ENCODE data around the gene MAPRE2. TPM values are rescaled to one million over a fixed set of nuclear protein-coding genes. Genes with fewer than 3 reads are reported as not detected.
A peak's percentile ranks its signal among the peaks of the same experiment; 100 is the strongest.
"Not testable (repeated sequence)": the region's sequence is repeated elsewhere in the genome, so short reads cannot be mapped to it uniquely, and the experiment has no call there.

The MAPRE2 gene
- total RNA-seq, 1 donor from 2014 or later: 9.4 TPM

DNA sequence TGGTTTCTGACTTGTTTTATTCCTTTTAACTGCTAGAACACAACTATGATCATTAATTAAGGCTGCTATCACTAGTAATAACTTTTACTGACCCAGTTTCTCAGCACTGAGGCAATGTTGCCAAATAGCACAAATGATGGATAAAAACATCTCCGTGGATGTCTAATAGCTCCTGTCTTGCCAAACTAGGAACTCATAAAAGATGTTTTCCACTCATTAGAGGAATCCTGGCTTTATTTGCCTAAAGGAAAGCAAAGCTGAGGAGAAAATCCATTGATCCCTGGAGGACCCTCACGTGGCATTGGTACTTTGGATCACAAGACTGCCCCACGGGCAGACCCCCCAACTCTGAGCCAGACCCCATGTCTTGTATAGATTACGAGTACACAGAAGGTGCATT is 103.5 kb downstream of the MAPRE2 start:
- Histone ChIP-seq H3K27ac (ENCODE audit: low read depth, low read length) (no peak overlapping the region), H3K9me3 (ENCODE audit: control insufficient read depth in 3 of 3, low read length in 3 of 3) (no peaks in the 10 kb centered on the region), H3K4me1 (ENCODE audit: control insufficient read depth in 3 of 3, insufficient read depth in 3 of 3, low read length in 3 of 3) (peaks cover 3 to 13% (median 7%) of the 10 kb centered on the region in 3 donors)

DNA sequence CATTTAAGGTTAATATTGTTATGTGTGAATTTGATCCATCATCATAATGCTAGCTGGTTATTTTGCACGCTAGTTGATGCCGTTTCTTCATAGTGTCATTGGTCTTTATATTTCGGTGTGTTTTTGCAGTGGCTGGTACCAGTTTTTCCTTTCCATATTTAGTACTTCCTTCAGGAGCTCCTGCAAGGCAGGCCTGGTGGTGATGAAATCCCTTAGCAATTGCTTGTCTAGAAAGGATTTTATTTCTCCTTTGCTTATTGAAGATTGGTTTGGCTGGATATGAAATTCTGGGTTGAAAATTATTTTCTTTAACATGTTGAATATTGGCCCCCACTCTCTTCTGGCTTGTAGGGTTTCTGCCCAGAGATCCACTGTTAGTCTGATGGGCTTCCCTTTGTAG is 109.0 kb downstream of the MAPRE2 start:
- H3K9ac ChIP-seq (ENCODE audit: low read depth in 1 of 3, low read length in 3 of 3); H3K36me3 ChIP-seq (ENCODE audit: control insufficient read depth in 3 of 3, insufficient read depth in 3 of 3, low read length in 3 of 3); H3K4me3 ChIP-seq (ENCODE audit: low read length in 3 of 3); H3K27me3 ChIP-seq (ENCODE audit: control insufficient read depth in 3 of 3, insufficient read depth in 3 of 3, low read length in 3 of 3); H3K27ac ChIP-seq (ENCODE audit: low read depth, low read length); H3K9me3 ChIP-seq (ENCODE audit: control insufficient read depth in 3 of 3, low read length in 3 of 3); H3K4me1 ChIP-seq (ENCODE audit: control insufficient read depth in 3 of 3, insufficient read depth in 3 of 3, low read length in 3 of 3): not testable (repeated sequence)

More for the DNA sequence above, 103.5 kb downstream of the MAPRE2 start:
- Histone ChIP-seq H3K9ac (ENCODE audit: low read depth in 1 of 3, low read length in 3 of 3) (no peak overlapping the region), H3K4me3 (ENCODE audit: low read length in 3 of 3) (no peak overlapping the region), H3K27me3 (ENCODE audit: control insufficient read depth in 3 of 3, insufficient read depth in 3 of 3, low read length in 3 of 3) (no peaks in the 10 kb centered on the region), H3K36me3 (ENCODE audit: control insufficient read depth in 3 of 3, insufficient read depth in 3 of 3, low read length in 3 of 3) (peaks cover 17 to 21% (median 20%) of the 10 kb centered on the region in 3 donors)

DNA sequence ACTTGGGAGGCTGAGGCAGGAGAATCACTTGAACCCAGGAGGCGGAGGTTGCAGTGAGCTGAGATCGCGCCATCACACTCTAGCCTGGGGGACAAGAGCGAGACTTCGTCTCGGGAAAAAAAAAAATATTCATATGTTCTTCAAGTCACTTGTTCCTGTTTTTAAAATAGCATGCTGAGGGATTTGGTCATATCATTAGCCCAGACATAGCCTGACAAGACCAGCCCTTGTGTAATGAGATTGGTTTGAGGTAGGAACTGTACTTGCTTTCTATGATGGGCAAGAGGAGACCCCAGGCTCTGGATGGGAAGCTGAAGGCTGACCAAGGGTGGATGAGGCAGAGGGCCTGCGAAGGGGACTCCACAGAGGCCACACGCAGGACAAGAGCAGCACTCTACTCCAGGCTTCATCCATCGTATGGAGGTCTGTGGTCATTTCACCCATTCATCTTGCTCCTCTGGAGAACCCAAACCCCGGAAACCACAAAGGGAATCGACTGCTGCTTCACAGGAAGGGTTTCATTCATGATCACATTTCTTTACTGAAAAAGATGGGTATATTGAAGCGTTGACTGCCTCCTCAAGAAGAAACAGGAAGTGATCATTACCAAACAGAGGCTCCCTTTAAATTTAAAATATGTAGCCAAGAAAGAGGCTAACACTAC is 112.5 kb downstream of the MAPRE2 start:
- no peak overlapping the region for H3K4me3 ChIP-seq (ENCODE audit: low read length in 3 of 3)
- H3K27me3 ChIP-seq (ENCODE audit: control insufficient read depth in 3 of 3, insufficient read depth in 3 of 3, low read length in 3 of 3): no peaks in the 10 kb centered on the region
- H3K9me3 ChIP-seq (ENCODE audit: control insufficient read depth in 3 of 3, low read length in 3 of 3): no peaks in the 10 kb centered on the region
- no peak overlapping the region for H3K27ac ChIP-seq (ENCODE audit: low read depth, low read length)
- H3K4me1 ChIP-seq (ENCODE audit: control insufficient read depth in 3 of 3, insufficient read depth in 3 of 3, low read length in 3 of 3): peaks cover 7 to 13% (median 8%) of the 10 kb centered on the region in 3 donors
- H3K36me3 ChIP-seq (ENCODE audit: control insufficient read depth in 3 of 3, insufficient read depth in 3 of 3, low read length in 3 of 3): no peaks in the 10 kb centered on the region
- H3K9ac ChIP-seq (ENCODE audit: low read depth in 1 of 3, low read length in 3 of 3): no peak overlapping the region

DNA sequence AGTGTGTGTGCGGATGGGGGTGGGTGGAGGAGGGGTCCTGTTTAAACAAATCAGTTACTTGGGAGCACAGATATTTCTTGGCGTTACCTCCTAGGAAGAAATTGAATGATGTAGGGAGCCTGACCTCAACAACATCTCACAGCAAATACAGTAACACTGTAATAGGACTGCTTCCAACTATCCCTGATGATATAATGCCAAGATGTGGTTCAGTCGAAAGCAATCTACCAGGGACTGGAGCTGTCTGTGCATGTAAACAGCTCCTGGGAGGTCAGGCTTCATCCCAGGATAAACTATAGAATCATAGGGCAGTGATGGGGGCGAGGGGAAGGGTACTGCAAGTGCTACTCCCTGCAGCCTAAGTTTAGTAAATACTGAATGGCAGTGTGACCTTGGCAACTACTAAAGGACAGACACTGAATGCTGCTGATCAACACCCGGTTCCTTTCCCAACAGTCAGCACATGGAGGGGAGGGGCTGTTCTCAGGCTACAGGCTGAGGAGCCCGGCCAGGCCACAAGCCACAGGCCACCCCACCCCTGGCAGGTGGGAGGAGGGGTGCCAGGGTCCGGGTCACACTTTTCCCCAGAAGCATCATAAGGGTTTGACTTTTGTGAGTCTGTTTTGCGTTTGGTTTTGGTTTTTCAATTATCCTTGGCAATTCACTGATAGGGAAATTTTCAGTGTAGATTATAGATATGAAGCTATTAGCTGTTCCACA is 114.3 kb downstream of the MAPRE2 start:
- H3K9me3 ChIP-seq (ENCODE audit: control insufficient read depth in 3 of 3, low read length in 3 of 3): no peaks in the 10 kb centered on the region
- no peaks in the 10 kb centered on the region for H3K27me3 ChIP-seq (ENCODE audit: control insufficient read depth in 3 of 3, insufficient read depth in 3 of 3, low read length in 3 of 3)
- no peak overlapping the region for H3K27ac ChIP-seq (ENCODE audit: low read depth, low read length)
- no peaks in the 10 kb centered on the region for H3K36me3 ChIP-seq (ENCODE audit: control insufficient read depth in 3 of 3, insufficient read depth in 3 of 3, low read length in 3 of 3)
- H3K4me3 ChIP-seq (ENCODE audit: low read length in 3 of 3): no peak overlapping the region
- peak overlapping the region in 1 of 3 donors; percentile 20 for H3K9ac ChIP-seq (ENCODE audit: low read depth in 1 of 3, low read length in 3 of 3)
- peaks cover 7 to 13% (median 8%) of the 10 kb centered on the region in 3 donors for H3K4me1 ChIP-seq (ENCODE audit: control insufficient read depth in 3 of 3, insufficient read depth in 3 of 3, low read length in 3 of 3)

DNA sequence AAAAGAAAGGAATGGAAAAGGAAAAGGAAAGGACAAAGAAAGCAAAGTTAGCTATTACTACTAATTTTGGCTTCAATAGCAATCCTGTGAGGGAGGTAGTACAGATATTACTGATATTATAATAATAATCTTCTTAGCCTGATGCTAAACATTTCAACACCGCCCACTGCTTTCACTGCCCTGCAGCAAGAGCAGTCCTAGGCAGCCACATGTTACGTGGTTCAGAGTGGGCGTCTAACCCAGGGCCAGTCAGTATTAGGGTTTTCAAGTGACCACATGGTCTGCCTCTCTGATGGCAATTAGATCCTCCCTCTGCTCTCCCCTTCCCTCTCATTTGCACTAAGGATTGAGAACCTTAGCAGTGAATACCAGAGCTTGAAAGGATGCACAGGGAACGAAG is 116.0 kb downstream of the MAPRE2 start:
- Histone ChIP-seq H3K9me3 (ENCODE audit: control insufficient read depth in 3 of 3, low read length in 3 of 3) (no peaks in the 10 kb centered on the region), H3K36me3 (ENCODE audit: control insufficient read depth in 3 of 3, insufficient read depth in 3 of 3, low read length in 3 of 3) (no peaks in the 10 kb centered on the region), H3K9ac (ENCODE audit: low read depth in 1 of 3, low read length in 3 of 3) (no peak overlapping the region), H3K27ac (ENCODE audit: low read depth, low read length) (no peak overlapping the region), H3K4me3 (ENCODE audit: low read length in 3 of 3) (no peak overlapping the region), H3K27me3 (ENCODE audit: control insufficient read depth in 3 of 3, insufficient read depth in 3 of 3, low read length in 3 of 3) (no peaks in the 10 kb centered on the region), H3K4me1 (ENCODE audit: control insufficient read depth in 3 of 3, insufficient read depth in 3 of 3, low read length in 3 of 3) (peaks cover 7 to 13% (median 8%) of the 10 kb centered on the region in 3 donors)

DNA sequence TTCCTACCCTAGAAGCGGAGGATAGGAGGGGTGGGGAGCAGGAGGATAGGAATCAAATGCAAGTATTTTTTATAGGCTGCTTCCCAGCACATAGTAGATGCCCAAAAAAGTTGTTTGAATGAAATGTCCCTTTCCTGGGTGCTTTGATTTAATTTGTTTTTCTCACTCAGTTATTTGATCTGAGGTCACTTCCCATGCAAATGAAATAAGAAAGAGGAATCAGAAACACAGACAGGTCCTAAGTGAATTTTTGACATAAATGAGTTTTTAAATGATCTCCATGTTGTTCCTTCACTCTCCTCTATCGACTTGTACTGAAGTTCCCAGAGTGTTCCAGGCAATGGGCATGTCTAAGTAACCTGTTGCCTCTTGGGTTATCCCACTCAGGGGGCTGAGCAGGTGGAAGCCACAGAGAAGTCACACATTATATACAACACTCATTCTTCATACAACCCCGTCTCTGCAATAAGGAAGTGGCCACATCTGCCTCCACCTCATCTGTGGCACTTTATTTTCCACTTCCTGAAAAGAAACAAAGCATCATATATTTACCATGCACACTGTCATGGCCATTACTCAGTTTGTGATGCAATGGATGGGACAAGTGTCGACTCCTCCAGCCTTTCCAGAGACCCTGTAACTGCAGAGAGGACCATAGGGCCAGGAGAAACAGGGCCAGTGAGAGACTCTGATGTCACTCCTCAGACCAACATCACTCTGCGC is 117.7 kb downstream of the MAPRE2 start:
- no peaks in the 10 kb centered on the region for H3K9me3 ChIP-seq (ENCODE audit: control insufficient read depth in 3 of 3, low read length in 3 of 3)
- no peaks in the 10 kb centered on the region for H3K36me3 ChIP-seq (ENCODE audit: control insufficient read depth in 3 of 3, insufficient read depth in 3 of 3, low read length in 3 of 3)
- peaks cover 10 to 16% (median 11%) of the 10 kb centered on the region in 3 donors for H3K4me1 ChIP-seq (ENCODE audit: control insufficient read depth in 3 of 3, insufficient read depth in 3 of 3, low read length in 3 of 3)
- H3K27ac ChIP-seq (ENCODE audit: low read depth, low read length): no peak overlapping the region
- no peaks in the 10 kb centered on the region for H3K27me3 ChIP-seq (ENCODE audit: control insufficient read depth in 3 of 3, insufficient read depth in 3 of 3, low read length in 3 of 3)
- no peak overlapping the region for H3K4me3 ChIP-seq (ENCODE audit: low read length in 3 of 3)
- H3K9ac ChIP-seq (ENCODE audit: low read depth in 1 of 3, low read length in 3 of 3): no peak overlapping the region

DNA sequence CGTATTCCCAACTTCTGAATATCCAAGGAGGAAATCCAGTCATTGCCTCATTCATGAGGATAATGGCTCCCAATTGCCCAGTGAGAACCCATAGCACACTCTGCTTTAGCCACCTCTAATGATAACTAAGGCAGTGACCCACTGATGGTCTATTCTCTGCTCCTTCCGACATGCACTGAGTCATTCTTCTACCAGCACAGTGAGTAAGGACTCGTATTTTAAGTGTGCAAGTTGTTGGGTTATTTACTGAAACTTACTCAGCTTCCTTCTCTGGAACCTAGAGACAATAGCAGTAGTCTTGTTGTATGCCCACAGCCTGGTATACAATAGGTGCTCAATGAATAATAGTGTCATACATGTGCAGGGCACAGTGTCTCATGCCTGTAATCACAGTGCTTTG is 118.6 kb downstream of the MAPRE2 start:
- Histone ChIP-seq H3K36me3 (ENCODE audit: control insufficient read depth in 3 of 3, insufficient read depth in 3 of 3, low read length in 3 of 3) (no peaks in the 10 kb centered on the region), H3K9me3 (ENCODE audit: control insufficient read depth in 3 of 3, low read length in 3 of 3) (no peaks in the 10 kb centered on the region), H3K4me1 (ENCODE audit: control insufficient read depth in 3 of 3, insufficient read depth in 3 of 3, low read length in 3 of 3) (peaks cover 14 to 16% (median 15%) of the 10 kb centered on the region in 3 donors), H3K27ac (ENCODE audit: low read depth, low read length) (no peak overlapping the region), H3K9ac (ENCODE audit: low read depth in 1 of 3, low read length in 3 of 3) (no peak overlapping the region), H3K27me3 (ENCODE audit: control insufficient read depth in 3 of 3, insufficient read depth in 3 of 3, low read length in 3 of 3) (no peaks in the 10 kb centered on the region), H3K4me3 (ENCODE audit: low read length in 3 of 3) (no peak overlapping the region)

DNA sequence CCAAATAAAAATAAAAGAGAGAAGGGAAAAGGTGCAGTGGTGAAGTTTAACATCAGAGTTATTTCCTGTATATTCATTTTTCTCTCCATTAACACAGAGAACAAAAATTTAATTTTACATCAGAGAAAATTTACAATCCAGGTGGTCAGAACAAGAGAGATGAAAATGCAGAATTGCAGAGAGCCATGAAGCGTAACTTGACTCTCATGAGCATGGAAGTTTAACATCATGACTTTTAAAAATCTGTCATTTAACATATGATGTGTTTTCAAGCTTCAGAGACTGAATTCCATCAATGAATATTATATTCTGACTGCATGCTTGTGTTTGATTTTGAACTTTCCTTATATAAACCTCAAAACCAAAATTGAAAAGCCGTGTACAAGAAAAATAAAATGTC is 120.3 kb downstream of the MAPRE2 start:
- Histone ChIP-seq H3K4me1 (ENCODE audit: control insufficient read depth in 3 of 3, insufficient read depth in 3 of 3, low read length in 3 of 3) (peaks cover 6 to 8% (median 7%) of the 10 kb centered on the region in 3 donors), H3K9ac (ENCODE audit: low read depth in 1 of 3, low read length in 3 of 3) (no peak overlapping the region), H3K9me3 (ENCODE audit: control insufficient read depth in 3 of 3, low read length in 3 of 3) (no peaks in the 10 kb centered on the region), H3K4me3 (ENCODE audit: low read length in 3 of 3) (no peak overlapping the region), H3K27ac (ENCODE audit: low read depth, low read length) (no peak overlapping the region), H3K27me3 (ENCODE audit: control insufficient read depth in 3 of 3, insufficient read depth in 3 of 3, low read length in 3 of 3) (no peaks in the 10 kb centered on the region), H3K36me3 (ENCODE audit: control insufficient read depth in 3 of 3, insufficient read depth in 3 of 3, low read length in 3 of 3) (no peaks in the 10 kb centered on the region)

DNA sequence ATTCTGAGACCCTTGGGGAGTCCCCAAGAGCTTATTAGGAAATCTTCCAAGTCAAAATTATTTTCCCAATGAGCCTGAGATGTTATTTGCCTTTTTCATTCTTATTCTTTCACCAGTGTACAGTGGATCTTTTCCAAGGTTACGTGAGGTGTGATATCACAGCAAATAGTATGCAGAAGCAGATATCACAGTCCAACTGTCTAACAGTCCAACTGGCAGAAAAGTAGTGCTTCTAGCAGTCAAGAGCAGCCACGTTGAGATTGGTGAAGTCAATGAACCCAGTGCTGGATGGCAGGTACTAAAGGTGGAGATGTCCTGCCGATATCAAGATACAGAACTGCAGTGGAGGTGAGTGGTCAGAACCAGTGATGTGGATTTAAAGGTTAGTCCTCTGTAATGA is 120.7 kb downstream of the MAPRE2 start:
- H3K27ac ChIP-seq (ENCODE audit: low read depth, low read length): no peak overlapping the region
- H3K27me3 ChIP-seq (ENCODE audit: control insufficient read depth in 3 of 3, insufficient read depth in 3 of 3, low read length in 3 of 3): no peaks in the 10 kb centered on the region
- H3K9ac ChIP-seq (ENCODE audit: low read depth in 1 of 3, low read length in 3 of 3): no peak overlapping the region
- peaks cover 6 to 8% (median 7%) of the 10 kb centered on the region in 3 donors for H3K4me1 ChIP-seq (ENCODE audit: control insufficient read depth in 3 of 3, insufficient read depth in 3 of 3, low read length in 3 of 3)
- H3K4me3 ChIP-seq (ENCODE audit: low read length in 3 of 3): no peak overlapping the region
- no peaks in the 10 kb centered on the region for H3K36me3 ChIP-seq (ENCODE audit: control insufficient read depth in 3 of 3, insufficient read depth in 3 of 3, low read length in 3 of 3)
- H3K9me3 ChIP-seq (ENCODE audit: control insufficient read depth in 3 of 3, low read length in 3 of 3): no peaks in the 10 kb centered on the region

DNA sequence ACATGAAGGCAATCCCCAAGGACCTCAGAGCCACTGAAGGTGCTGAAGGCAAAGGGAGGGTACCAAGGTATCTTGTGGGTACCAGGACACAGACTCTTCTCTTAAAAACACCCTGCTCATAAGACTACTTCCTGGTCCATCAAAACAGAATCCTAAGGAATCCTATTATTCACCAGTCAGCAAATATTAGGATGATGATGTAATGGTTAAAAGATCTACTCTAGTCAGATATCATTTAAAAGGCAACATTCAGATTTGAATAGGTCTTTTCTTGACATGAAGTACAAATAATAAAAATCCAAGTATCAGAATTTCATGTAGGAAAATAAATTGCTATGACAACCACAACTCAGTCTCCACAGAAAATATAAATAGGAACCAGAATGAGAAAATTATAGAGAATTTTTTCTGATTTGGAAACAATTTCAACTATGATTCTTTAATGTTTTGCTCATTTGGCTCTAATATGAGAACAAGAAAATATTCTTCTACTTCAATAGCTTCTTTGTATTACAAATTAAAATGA is 121.9 kb downstream of the MAPRE2 start:
- no peaks in the 10 kb centered on the region for H3K36me3 ChIP-seq (ENCODE audit: control insufficient read depth in 3 of 3, insufficient read depth in 3 of 3, low read length in 3 of 3)
- H3K9me3 ChIP-seq (ENCODE audit: control insufficient read depth in 3 of 3, low read length in 3 of 3): no peaks in the 10 kb centered on the region
- no peak overlapping the region for H3K27ac ChIP-seq (ENCODE audit: low read depth, low read length)
- H3K9ac ChIP-seq (ENCODE audit: low read depth in 1 of 3, low read length in 3 of 3): no peak overlapping the region
- H3K4me3 ChIP-seq (ENCODE audit: low read length in 3 of 3): no peak overlapping the region
- H3K27me3 ChIP-seq (ENCODE audit: control insufficient read depth in 3 of 3, insufficient read depth in 3 of 3, low read length in 3 of 3): no peaks in the 10 kb centered on the region
- peaks cover 6 to 8% (median 7%) of the 10 kb centered on the region in 3 donors for H3K4me1 ChIP-seq (ENCODE audit: control insufficient read depth in 3 of 3, insufficient read depth in 3 of 3, low read length in 3 of 3)

Measured in skeletal muscle tissue (tissue), 4 donors.